ENCODE results near the gene HSPA12A.

The HSPA12A gene

GRCh38 chr10:116621934-116622655, 120.3 kb downstream of the HSPA12A start:
- DNase-seq = no peak

GRCh38 chr10:116621476-116621875, 120.9 kb downstream of the HSPA12A start:
- DNase-seq = no peak

Data from right hindlimb (tissue), 1 donor.